Endodermal cell (in vitro differentiated cells): Measurements from ENCODE around the gene GPC2. TPM values are rescaled to one million over a fixed set of nuclear protein-coding genes. Genes with fewer than 3 reads are reported as not detected.
A peak's percentile ranks its signal among the peaks of the same experiment; 100 is the strongest.
"Not testable (repeated sequence)": the region's sequence is repeated elsewhere in the genome, so short reads cannot be mapped to it uniquely, and the experiment has no call there.

ENCODE experiments used
- DNase-seq: peaks from one replicate; pipeline ENCODE4 v3.0.0-alpha.2; 2017
- H3K27ac ChIP-seq: 2 replicates; pipeline ENCODE4 v1.5.1; 2013; ENCODE audit warnings: mild to moderate bottlenecking, low read depth, low read length, moderate library complexity
- H3K27me3 ChIP-seq: 2 replicates; pipeline ENCODE4 v1.6.1; 2013; ENCODE audit warnings: mild to moderate bottlenecking, low read length, moderate library complexity; ENCODE audit not compliant: insufficient read depth, control insufficient read depth, poor library complexity, severe bottlenecking
- H3K36me3 ChIP-seq: 2 replicates; pipeline ENCODE4 v1.7.0; 2013; ENCODE audit warnings: mild to moderate bottlenecking, low read length, moderate library complexity; ENCODE audit not compliant: control insufficient read depth, insufficient read depth
- H3K4me1 ChIP-seq: one replicate; pipeline ENCODE4 v1.7.0; 2013; ENCODE audit warnings: low read length; ENCODE audit not compliant: control insufficient read depth, insufficient read depth
- H3K4me3 ChIP-seq: 2 replicates; pipeline ENCODE4 v1.5.1; 2013; ENCODE audit warnings: mild to moderate bottlenecking, low read length, moderate library complexity
- H3K9ac ChIP-seq: 2 replicates; pipeline ENCODE4 v1.6.1; 2013; ENCODE audit warnings: mild to moderate bottlenecking, low read length, moderate library complexity; ENCODE audit not compliant: poor library complexity, severe bottlenecking; ENCODE audit errors: extremely low read depth
- H3K9me3 ChIP-seq: 2 replicates; pipeline ENCODE4 v1.6.1; 2013; ENCODE audit warnings: mild to moderate bottlenecking, low read length, moderate library complexity; ENCODE audit not compliant: control insufficient read depth
- H3K27ac Mint-ChIP-seq: 2 replicates; pipeline ENCODE4 v1.8.0; 2020; ENCODE audit warnings: mixed read lengths
- H3K27me3 Mint-ChIP-seq: 2 replicates; pipeline ENCODE4 v1.8.0; 2021; ENCODE audit warnings: mild to moderate bottlenecking, mixed read lengths; ENCODE audit not compliant: insufficient read depth
- H3K36me3 Mint-ChIP-seq: 2 replicates; pipeline ENCODE4 v1.8.0; 2020; ENCODE audit warnings: low read depth, mixed read lengths
- H3K4me1 Mint-ChIP-seq: 2 replicates; pipeline ENCODE4 v1.8.0; 2020; ENCODE audit warnings: mixed read lengths
- H3K4me3 Mint-ChIP-seq: 2 replicates; pipeline ENCODE4 v1.8.0; 2020; ENCODE audit warnings: mild to moderate bottlenecking, moderate library complexity, mixed read lengths
- H3K9me3 Mint-ChIP-seq: 2 replicates; pipeline ENCODE4 v1.8.0; 2020; ENCODE audit warnings: mild to moderate bottlenecking, mixed read lengths
- WGBS, 2 experiments: methylation state at CpG; one replicate each; pipeline versions ENCODE4 v1.1.5 to v1.1.7; 2013; ENCODE audit warnings: missing lambda C conversion rate in 2 of 2, mixed read lengths in 1 of 2; ENCODE audit not compliant: insufficient coverage in 1 of 2, insufficient read length in 1 of 2; 5-methylcytosine and 5-hydroxymethylcytosine counted together
- long read RNA-seq, 4 experiments: library from polyadenylated mRNA in 2 of 4; library from RNA in 1 of 4; library from capped mRNA in 1 of 4; stranded (forward) in 3 of 4; unstranded in 1 of 4; transcript quantifications; one replicate each; pipeline ENCODE4 v2.0.0, GENCODE V29; 2020 to 2021; ENCODE audit warnings: inconsistent platforms in 1 of 4
- polyA plus RNA-seq, 2 experiments: library from polyadenylated mRNA; stranded (reverse); fragments of 50-300 nt; gene quantifications; one replicate each; pipeline ENCODE4 v1.2.3, GENCODE V29; 2013
- total RNA-seq, 2 donors: library from RNA; stranded (reverse); fragmentation: NEBNext Ultra II Directional in 1 of 2; extraction: Animal tissue kit (Norgen Biotek cat#: 25700) in 1 of 2; gene quantifications; 2 replicates in 1 of 2; 3 replicates in 1 of 2; pipeline ENCODE4 v1.2.1, GENCODE V29; 2021
- TF ChIP-seq, protein P1 (sequence below): fragments of 200-600 bp; sonication (generic); conservative IDR thresholded peaks from 2 replicates; pipeline ENCODE4 v1.5.0; 2021; ENCODE audit warnings: antibody characterized with exemption, mild to moderate bottlenecking

Gene GPC2, protein sequence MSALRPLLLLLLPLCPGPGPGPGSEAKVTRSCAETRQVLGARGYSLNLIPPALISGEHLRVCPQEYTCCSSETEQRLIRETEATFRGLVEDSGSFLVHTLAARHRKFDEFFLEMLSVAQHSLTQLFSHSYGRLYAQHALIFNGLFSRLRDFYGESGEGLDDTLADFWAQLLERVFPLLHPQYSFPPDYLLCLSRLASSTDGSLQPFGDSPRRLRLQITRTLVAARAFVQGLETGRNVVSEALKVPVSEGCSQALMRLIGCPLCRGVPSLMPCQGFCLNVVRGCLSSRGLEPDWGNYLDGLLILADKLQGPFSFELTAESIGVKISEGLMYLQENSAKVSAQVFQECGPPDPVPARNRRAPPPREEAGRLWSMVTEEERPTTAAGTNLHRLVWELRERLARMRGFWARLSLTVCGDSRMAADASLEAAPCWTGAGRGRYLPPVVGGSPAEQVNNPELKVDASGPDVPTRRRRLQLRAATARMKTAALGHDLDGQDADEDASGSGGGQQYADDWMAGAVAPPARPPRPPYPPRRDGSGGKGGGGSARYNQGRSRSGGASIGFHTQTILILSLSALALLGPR
- 10 to 100 TPM; 39.3 to 56.1 TPM for total RNA-seq
- 130 TPM for polyA plus RNA-seq (2013, experiment 1 of 2)
- 122 TPM for polyA plus RNA-seq (2013, experiment 2 of 2)
- long read RNA-seq, experiment 1, partial matches to known transcripts, result 6 of 12 reads
- long read RNA-seq, experiment 1, other reads (novel, unspliced or antisense), result 2 of 12 reads
- long read RNA-seq, experiment 2, transcript GPC2-201 (10 exons, 2,532 nt), result major isoform, 32 of 47 reads
- long read RNA-seq, experiment 2, partial matches to known transcripts, result 5 of 47 reads
- long read RNA-seq, experiment 2, other reads (novel, unspliced or antisense), result 10 of 47 reads
- long read RNA-seq, experiment 3, transcript GPC2-201 (10 exons, 2,532 nt), result major isoform, 24 of 26 reads
- long read RNA-seq, experiment 3, partial matches to known transcripts, result 0 of 26 reads
- long read RNA-seq, experiment 3, other reads (novel, unspliced or antisense), result 2 of 26 reads
- long read RNA-seq, experiment 4, partial matches to known transcripts, result 4 of 4 reads
- long read RNA-seq, experiment 4, other reads (novel, unspliced or antisense), result 0 of 4 reads

- H3K9me3 Mint-ChIP-seq, result no peaks in the 10 kb centered on the region
- no peaks in the 10 kb centered on the region for H3K27me3 ChIP-seq
- H3K27ac Mint-ChIP-seq, result peak within 1 kb of the TSS; percentile 64
Measured at GRCh38 chr7:100177045-100178001, at the start of gene GPC2, which contains the start of gene STAG3. Gene GPC2 (minus strand): TSS chr7:100177381. CDS start chr7:100177199, 182 bp downstream. Gene STAG3 (plus strand): TSS chr7:100177918. CDS start chr7:100180557, 2,639 bp downstream.

DNA sequence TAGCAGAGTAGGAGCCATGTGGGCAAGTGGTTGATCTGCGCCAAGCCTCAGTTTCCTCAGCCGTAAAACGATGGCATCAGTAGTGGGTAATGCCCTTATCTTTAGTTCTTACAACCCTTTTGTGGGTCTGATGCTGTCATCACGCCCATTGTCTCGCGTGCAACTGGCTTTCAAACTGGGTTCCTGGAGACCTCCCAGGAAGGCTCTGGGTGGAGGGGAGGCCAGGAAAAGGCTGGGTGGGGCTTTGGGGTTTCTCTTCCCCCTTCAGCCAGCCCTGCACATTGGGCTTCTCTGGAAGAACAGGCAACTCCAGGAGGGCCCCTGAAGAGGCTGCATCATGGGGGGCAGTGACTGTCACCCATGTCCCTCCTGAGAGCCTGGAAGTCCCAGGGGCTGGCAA is 47.7 kb upstream of the GPC2 start:
- H3K27me3 ChIP-seq, H3K4me1 ChIP-seq, DNase-seq, H3K4me3 ChIP-seq, H3K27me3 Mint-ChIP-seq, H3K9me3 Mint-ChIP-seq, H3K4me3 Mint-ChIP-seq, H3K4me1 Mint-ChIP-seq, H3K27ac Mint-ChIP-seq, H3K9ac ChIP-seq, H3K27ac ChIP-seq, H3K9me3 ChIP-seq: not testable (repeated sequence)
- peaks cover 38% of the 10 kb centered on the region for H3K36me3 ChIP-seq
- WGBS, 2 experiments, result 72 to 91% methylated on average over 2 to 6 of the region's 6 CpGs
- H3K36me3 Mint-ChIP-seq, result peaks cover 50% of the 10 kb centered on the region

More at GRCh38 chr7:100177045-100178001, at the start of gene GPC2, which contains the start of gene STAG3:
- peak within 1 kb of the TSS; percentile 88 for H3K27ac ChIP-seq
- Mint-ChIP-seq H3K4me1 (peaks cover 13% of the 10 kb centered on the region), H3K4me3 (peak within 1 kb of the TSS; percentile 78), H3K36me3 (peaks cover 20% of the 10 kb centered on the region), H3K27me3 (peaks cover 44% of the 10 kb centered on the region)
- H3K36me3 ChIP-seq, result no peaks in the 10 kb centered on the region
- H3K4me1 ChIP-seq, result no peaks in the 10 kb centered on the region
- no peaks in the 10 kb centered on the region for H3K9me3 ChIP-seq
- 20 to 24% methylated on average over 55 to 78 of the region's 78 CpGs for WGBS, 2 experiments
- peak within 1 kb of the TSS; percentile 51 for H3K9ac ChIP-seq
- TF ChIP-seq, protein P1, sequence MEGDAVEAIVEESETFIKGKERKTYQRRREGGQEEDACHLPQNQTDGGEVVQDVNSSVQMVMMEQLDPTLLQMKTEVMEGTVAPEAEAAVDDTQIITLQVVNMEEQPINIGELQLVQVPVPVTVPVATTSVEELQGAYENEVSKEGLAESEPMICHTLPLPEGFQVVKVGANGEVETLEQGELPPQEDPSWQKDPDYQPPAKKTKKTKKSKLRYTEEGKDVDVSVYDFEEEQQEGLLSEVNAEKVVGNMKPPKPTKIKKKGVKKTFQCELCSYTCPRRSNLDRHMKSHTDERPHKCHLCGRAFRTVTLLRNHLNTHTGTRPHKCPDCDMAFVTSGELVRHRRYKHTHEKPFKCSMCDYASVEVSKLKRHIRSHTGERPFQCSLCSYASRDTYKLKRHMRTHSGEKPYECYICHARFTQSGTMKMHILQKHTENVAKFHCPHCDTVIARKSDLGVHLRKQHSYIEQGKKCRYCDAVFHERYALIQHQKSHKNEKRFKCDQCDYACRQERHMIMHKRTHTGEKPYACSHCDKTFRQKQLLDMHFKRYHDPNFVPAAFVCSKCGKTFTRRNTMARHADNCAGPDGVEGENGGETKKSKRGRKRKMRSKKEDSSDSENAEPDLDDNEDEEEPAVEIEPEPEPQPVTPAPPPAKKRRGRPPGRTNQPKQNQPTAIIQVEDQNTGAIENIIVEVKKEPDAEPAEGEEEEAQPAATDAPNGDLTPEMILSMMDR, result no peak
- H3K4me3 ChIP-seq, result peak within 1 kb of the TSS; percentile 92
- peak; percentile 100 for DNase-seq

DNA sequence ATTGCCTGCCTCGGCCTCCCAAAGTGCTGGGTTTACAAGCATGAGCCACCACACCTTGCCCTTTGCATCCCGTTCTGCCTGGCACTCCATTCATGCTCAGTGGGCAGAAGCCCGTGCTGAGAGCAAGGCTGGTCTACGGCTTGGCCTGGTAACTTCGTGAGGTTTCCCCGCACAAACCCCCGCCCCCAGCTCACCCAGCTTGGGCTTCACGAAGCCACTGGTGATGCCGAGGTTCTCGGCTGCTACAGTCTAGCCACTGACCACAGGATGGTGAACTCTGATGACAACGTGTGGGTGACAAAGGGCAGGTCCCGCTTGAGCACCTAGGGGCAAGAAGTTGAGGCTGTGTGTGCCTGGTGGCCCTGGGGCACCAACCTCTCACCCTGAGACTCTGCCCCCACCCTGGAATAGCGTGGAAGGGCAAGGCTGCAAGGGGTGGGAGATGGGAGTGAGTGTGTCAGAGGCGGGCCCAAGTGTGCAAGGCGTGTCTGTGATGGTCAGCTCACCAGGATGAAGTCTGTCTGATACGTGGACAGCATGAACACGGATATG is 46.3 kb upstream of the GPC2 start:
- not testable (repeated sequence) for H3K4me3 Mint-ChIP-seq, H3K27me3 Mint-ChIP-seq, H3K27me3 ChIP-seq, H3K27ac Mint-ChIP-seq, H3K4me1 ChIP-seq, H3K4me1 Mint-ChIP-seq, H3K27ac ChIP-seq, H3K4me3 ChIP-seq, DNase-seq, H3K9ac ChIP-seq, H3K9me3 ChIP-seq, H3K9me3 Mint-ChIP-seq
- WGBS, 2 experiments, result 95 to 98% methylated on average over 15 to 17 of the region's 17 CpGs
- H3K36me3 Mint-ChIP-seq, result peaks cover 46% of the 10 kb centered on the region
- peaks cover 34% of the 10 kb centered on the region for H3K36me3 ChIP-seq
